HG03108 (cell line): Measurements from ENCODE around the gene RAI2.

Experiments
- ATAC-seq: cut with Tn5 transposase; IDR thresholded peaks from one replicate; pipeline ENCODE4 v1.9.1; 2021; ENCODE audit warnings: moderate library complexity; ENCODE audit not compliant: unreplicated experiment

RAI2 gene

DNA sequence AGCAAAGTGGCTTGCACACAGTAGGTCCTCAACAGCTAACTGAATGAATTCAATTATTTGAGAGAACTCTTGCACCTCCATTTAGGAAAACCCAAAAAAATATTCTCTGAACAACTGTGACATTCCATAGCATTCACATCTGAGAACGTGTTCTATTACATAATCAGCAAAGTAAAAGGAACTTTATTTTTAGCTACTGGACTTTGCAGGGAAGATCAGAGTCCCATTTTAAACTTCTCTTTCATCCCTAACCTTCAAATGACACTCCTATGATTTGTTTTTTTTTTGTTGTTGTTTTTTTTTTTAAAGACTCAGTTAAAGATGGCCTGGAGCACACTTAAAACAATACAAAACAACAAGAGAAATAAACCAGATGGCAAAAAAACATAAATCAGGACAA, 30.9 kb downstream of the RAI2 start:
- ATAC-seq, result no peak

DNA sequence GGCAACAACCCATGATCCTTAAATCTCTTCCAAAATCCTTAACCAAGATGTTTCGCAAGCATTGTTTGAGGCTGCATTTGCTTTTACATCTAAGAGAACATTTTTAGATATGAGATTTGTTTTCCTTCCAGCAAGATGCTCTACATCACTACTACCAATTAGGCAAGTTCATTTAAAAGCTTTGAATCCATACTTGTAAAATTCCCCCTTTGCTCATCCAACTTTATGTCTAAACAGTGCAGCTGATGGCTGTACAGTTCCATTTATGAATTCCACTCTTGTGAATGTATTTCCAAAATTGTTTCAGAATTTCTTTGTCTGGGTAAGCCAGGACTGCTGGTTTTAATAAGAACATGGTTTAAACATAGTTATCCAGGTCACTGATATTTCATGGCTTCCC, 31.5 kb downstream of the RAI2 start:
- no peak for ATAC-seq

DNA sequence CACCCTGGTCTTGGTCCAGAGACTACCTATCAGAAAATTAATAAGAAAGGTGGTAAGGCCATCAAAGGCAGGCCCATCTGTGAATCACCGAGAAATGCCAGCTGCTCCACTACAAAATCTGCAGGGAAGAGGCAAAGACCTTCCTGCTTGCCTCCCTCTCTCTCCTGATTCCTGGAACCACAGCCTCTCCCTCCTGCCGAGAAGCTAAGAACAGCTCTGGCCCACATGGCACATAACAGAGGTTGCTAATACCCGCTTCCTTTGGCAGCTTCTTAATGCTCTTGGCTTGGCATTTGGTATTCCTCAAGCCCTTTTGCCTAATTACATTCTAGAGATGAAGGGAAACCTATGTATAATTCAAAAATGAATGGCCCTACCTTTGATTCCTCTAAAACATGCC, 32.9 kb downstream of the RAI2 start:
- no peak for ATAC-seq

DNA sequence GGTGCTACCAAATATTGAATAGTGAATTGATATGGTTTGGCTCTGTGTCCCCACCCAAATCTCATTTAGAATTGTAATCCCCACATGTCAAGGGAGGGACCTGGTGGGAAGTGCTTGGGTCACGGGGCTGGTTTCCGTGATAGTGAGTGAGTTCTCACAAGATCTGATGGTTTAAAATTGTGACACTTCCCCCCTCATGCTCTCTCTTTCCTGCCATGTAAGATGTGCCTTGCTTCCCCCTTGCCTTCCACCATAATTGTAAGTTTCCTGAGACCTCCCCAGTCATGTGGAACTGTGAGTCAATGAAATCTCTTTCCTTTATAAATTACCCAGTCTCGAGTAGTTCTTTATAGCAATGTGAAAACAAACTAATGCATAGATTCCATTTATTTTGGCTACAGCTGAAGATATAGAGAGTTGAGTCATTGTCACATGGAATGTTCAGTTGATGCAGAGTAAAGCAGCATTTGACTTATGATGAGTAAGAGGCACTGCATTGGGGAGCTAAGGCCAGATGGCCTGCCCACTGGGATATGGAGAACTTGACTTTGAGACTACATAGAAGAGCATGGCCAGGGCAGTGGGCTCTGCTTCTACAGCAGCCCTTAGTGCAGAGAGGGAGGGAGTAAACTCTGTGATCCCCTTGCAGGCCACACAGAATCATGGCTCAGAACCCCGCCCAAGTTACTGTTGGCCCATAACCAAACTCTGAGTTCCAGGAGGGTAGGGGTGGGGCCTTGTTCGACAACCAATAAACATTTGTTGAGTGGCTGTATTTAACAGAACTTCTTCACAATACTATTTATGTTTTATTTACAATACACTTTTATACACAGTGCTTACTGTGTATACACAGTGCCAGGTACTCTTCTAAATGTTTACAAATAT, 34.2 kb downstream of the RAI2 start:
- no peak for ATAC-seq

DNA sequence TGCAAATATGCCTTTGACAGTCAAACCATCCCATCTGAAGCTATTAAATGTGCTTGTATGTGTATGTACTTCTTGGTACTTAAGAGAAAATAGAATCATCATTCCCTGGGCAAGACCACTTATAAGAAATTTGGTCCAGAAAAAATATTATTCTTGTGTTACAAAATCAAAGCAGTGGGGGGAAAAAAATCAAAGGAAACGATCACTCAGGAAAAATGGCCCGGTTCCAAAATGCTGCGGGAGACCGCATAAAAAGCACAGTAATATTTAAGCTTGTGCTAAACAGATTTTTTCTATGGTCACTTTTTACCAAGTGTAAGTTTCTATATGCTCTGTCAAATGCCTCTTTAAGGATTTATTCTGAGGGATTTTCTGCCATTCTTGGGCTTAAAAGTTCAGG, 36.1 kb downstream of the RAI2 start:
- no peak for ATAC-seq

DNA sequence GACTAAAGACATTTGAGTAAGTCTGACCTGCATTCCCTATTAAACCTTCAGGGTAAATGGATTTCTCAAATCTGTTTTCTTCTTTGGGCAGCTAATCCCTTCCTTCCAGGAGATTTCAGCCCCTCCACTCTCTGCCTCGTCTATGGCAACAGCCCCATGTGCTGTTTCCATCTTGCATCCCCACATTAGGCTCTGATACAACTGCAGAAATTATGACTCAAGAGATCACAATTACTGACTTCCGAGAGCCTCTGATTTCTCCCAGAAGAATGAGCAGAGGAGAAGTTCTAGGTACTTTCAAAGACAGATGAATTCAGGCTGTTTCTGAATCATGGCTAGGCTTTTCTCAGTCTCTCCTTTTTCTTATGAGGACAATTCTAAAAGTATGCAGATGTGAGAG, 38.7 kb downstream of the RAI2 start:
- no peak for ATAC-seq

DNA sequence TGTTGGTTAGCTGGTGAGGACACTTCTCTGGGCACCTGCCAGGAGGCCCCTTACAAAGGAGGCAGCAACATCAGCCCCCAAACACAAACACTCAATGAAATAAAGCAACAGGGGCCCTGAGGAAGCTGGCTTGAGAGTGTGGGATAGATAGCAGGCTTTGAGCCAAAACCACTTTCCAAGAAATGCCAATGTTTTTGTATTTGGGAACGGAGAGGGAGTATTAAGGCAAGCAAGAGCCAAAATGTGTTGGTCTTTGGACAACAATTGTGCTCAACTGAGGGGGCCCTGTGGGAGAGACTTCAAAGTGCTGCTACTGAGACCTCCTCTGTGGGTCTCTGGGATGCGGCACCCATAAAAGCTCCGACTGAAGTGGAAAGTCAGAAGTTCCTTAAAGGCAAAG, 41.0 kb downstream of the RAI2 start:
- ATAC-seq, result no peak

DNA sequence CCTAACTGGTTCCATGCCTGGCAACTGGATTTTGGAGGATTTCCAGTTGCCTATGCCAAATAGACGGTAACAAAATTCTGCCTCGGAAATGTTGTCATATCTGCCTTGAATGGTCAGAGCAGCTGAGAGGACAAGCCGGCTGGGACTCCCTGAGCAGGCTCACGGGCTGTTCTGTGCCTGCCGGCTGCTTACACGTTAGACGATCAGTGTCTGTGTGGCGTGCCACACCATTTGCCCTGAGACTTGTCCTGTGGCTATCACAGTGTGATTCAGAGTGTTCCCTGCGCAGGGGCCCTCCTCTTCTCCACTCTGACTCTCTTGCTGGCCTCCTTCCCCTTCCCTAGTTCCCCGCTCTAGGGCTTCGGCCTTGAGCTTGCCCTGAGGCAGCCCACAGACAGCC, 42.4 kb downstream of the RAI2 start:
- ATAC-seq, result no peak

DNA sequence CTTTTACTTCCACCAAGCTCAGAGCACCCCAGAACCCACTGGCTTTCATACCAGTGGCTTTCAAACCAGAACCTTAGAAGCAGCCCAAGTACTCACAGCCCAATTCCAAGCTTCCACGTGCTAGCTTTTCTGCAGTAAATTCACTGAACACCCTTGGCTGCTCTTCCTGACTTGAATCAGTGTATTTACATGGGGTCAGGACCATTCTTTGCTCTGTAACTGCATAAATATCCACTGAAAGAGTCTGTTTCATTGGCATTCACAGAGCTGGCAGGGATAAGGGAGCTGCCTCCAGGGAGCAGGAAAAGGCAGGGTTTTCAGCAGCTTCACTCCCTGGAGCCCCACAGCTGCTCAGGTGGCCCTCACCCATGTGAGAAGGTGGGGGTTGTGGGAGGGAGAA, 43.8 kb downstream of the RAI2 start:
- no peak for ATAC-seq

DNA sequence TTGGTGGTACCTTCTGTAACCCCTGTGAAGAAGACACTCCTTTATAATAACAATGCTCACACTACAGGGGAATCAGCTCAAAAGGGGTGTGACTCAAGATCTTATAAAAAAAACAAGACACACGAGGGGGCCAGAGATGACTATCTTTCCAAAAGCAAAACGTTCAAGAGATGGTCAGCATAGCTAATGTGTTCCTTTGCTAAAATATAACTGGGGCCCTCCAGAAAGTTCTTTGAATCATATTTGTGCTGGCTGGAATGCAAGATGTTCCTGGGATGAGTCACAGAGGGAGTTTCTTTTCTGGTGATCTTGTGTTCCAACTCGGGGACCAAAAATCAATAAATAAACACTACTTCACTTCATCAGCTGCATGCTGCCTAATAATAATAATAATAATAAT, 46.5 kb downstream of the RAI2 start:
- no peak for ATAC-seq

DNA sequence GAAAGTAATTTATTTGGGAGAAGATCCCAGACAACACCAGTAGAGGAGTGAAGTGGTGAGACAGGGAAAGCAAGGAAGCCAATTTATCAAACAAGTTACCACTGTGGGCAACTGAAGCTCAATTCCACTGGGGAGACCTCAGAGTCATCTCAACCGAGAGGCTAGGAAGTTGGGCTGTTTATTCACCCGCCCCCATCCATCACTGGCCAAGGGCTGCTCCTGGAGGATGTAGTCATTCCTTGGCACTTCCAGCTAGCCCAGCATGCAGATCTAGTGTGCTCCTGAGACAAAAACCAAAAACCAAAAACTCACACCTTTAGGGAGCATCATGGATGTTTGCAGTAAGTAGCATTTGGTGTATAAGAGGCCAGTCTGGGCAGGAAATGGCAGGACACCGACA, 47.0 kb downstream of the RAI2 start:
- ATAC-seq, result no peak

DNA sequence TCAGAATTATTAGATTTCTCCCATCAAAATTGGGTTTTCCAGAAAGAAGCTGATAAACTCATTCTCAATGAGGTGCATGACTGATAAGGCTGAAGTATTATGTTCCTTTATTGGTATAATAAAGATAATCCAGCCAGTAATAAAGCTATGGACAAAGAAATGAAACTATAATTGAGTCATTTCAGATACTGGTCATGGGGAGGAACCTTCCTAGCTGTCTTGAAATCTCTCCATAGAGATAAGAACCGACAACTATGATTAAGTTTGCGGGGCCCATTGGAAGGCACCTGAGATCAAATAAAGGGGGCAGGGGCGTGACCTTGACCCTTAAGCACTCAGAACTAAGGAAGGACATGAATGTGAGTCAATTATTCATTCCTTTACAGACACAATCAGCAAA, 47.8 kb downstream of the RAI2 start:
- no peak for ATAC-seq

DNA sequence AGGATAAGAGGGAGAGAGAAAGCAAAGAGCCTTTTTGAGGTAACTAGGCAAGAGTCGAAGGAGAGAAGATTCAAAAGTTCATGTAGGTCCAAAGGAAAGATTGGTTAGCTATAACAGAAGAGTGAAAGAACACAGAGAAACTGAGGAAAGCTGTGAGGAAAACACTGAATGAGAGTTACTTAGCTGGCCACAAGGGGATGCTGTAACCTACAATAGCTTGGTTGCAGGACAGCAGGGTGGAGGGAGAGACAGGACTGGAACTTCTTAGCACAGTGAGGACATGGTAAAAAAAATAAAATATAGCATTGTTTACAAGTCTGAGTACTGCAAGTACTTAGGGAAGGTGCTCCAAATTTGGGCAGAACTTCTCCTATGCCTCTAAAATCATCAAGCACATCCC, 48.3 kb downstream of the RAI2 start:
- no peak for ATAC-seq

DNA sequence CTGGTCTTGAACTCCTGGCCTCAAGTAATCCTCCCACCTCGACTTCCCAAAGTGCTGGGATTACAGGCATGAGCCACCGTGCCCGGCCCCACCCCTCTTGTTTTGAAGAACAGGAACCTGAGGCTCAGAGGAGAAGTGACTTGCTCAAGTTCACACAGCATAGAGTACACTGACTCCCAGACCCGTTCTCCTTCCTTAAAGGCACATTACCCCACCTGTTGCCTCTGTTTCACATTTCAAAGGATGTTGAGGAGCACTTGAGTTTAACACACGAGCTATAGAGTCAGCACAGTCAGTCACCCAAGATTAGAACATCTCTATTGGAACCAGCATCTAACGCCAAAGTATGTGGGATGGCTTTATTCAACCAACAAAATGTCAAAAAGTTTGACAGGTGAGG, 51.1 kb downstream of the RAI2 start:
- ATAC-seq, result no peak

DNA sequence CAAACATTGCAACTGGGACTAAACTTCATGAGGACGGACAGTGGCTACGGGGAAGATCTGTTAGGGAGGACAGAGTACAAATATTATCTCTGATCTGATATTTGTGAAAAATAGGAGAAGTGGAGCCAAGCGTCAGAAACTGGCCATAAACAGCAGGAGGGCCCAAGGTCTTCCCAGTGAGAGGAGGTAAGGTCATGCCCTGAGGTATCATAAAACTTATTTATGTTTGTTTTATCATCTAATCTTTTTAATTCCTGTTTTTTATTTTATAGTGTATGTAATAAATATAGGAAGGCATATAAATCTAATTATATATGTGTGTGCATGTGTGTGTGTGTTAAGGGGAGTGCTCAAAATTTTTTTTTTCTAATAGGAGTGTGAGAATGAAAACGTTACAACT, 51.8 kb downstream of the RAI2 start:
- ATAC-seq, result no peak

DNA sequence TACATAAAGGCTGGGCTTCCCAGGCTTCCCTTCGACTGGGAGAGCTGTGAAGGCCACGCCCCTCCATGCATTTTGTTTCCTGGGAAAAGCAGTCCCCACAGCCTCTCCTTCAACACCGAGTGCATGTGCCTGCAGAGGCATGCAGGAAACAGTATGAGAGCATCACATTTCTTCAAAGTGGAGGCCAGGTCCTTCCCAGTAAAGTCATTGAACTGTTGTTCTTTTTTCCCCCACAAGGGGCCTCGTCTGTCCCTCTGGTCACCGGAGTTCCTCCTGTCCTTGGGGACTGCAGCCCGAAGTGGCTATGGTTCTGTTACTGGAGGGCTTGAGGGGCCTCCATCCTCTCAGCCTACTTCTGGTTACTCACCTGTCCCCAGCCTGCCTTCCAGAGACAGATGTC, 56.0 kb downstream of the RAI2 start:
- no peak for ATAC-seq

DNA sequence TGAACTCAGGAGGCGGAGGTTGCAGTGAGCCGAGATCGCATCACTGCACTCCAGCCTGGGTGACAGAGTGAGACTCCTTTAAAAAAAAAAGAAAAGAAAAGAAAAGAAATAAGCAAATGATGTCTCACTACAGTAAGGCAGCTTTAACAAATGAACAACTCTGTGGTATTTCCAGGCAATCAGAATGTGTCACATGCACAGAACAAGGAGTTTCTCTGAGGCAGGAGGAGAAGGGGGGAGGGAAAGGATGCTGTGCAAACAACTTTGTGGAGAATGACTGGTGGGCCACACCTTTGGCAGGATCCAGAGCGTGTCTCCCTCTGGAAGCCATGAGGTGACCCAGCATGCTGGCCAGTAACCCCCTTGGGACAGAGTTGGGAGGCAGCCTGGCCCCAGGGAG, 57.6 kb downstream of the RAI2 start:
- ATAC-seq, result no peak

DNA sequence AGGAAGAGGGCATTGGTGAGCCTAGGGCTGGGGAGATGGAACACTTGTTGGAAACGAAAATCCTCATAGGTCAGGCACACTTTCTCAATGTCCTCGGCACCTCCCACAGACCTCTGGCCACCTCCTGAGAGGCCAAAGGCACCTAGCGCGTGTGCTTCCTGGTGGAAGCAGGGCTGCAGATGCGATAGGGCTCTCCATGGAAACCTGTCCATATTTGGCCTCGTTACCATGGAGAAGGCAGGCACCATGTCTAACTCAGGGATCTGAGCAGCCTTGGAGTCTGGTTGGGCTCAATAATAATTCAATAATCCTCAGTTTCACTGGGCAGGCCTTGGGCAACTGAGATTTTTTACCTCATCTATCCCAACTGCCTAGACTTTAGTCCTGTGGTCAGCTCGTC, 58.3 kb downstream of the RAI2 start:
- ATAC-seq, result no peak

DNA sequence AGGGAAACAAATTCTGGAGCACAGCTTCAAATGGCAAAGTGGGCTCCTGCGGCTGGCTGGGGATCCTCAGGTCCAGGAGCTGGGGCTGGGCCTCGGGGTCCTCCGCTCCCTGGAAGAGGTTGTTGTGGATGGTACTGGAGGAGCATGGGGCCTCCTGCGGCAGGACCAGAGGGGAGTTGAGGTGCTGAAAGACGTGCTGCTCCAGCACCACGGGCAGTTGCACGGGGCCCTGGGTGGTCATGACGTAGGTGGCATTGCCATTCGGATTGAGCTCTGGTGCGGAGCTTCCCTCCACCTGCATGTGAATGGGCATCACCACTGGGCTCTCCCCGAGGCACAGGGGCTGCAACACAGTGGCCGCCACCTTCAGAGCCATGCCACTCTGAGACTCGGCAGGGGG, 59.7 kb downstream of the RAI2 start:
- no peak for ATAC-seq

DNA sequence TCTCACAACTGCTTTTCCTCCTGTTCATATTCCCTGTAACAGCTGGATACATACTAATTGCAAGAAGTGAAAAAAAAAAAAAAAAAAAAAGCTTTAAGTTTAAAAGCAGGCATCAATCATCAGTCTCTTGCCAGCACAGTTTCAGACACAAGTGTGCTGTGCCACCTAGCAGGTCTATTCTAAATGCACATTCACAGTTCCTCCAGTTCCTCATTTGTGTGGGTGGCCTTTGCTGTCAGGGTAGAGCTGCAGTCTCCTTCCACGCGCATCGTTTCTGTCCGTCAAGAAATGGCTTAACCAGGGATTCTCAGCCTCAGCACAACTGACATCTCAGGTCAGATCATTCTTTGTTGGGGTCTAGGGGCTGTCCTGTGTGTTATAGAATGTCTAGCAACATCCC, 62.2 kb downstream of the RAI2 start:
- no peak for ATAC-seq

DNA sequence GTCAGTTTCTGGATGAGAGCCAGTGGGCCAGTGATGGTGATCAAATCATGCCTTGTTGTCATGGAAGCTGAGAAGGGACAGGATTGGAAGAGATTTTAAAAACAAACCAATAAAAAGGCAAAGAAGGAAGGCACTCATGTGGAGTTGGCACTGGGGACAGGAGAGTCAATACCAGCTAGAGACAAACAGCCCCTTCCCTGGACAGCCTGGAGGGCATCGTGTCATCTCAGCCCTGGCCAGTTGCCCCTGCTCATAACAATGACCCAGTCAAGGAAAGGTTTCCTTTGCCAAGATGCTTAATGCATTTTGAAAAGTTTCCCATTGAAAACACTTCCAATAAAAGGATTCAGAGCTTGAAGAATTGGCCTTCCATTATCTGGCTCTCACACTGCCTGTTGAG, 68.3 kb downstream of the RAI2 start:
- no peak for ATAC-seq

DNA sequence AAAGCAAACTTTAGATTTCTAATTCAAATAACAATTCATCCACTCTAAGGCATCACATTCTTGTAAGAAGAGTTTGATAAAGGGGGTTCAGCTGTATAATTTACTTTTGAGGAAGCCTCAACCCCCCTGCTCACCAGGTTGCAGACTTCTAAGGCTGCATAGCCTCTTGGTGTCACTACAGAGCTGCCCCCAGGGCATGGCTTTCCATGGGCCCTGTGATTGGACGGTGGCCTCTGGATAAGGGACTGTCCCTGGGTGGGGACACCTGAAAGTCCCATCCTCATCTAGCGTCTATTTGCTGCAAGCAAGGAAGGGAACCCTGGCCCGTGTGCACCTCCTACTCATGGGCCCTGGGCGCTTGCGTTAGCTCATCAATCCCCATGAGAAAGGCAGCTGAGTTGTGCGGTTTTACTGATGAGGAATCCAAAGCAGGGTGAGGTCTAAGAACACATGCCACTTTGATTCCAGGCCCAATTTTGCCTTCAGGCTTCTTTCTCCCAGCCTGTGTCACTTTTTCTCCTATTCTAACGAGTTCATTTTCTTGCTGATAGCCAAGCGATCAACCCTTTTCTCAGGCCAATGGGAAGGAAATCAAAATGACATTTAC, 72.0 kb downstream of the RAI2 start:
- ATAC-seq, result no peak

DNA sequence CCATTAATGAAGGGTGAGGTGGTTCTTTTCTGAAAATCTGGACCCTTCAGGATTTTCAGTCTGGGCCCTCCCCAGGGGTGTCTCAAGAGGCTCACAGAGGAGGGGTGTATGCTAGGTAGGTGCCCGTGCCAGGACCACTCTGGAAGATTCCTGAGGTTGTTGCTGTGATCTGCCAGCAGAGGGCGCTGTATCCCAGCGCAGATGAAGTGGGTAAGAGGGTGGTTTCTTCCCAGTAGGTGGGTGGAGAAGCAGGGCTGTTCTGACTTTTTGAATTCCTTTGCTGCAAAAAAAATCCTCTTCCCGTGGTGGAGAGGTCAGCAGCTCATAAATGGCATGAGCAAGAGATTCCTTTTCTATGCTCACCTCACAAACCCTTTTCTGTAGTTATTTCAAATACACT, 72.7 kb downstream of the RAI2 start:
- no peak for ATAC-seq
